ENCODE data around the gene CCDC43. TPM values are rescaled to one million over a fixed set of nuclear protein-coding genes. Genes with fewer than 3 reads are reported as not detected.

CCDC43 gene
- total RNA-seq, 1 experiment from 2014 or later, result 32.9 TPM

GRCh38 chr17:44627513-44628242 lies 61.9 kb downstream of the CCDC43 start:
- no peak for DNase-seq (ENCODE audit: low read depth)

Other genes with a start within 250 kb of the CCDC43 start
- gene GPATCH8, start 186.4 kb downstream of the CCDC43 start, total RNA-seq (2014; rRNA removed; shearing (Covaris generic)), result 10.9 and 11.3 TPM in 2 replicates
- gene FZD2, start 132.3 kb downstream of the CCDC43 start, total RNA-seq (2014; rRNA removed; shearing (Covaris generic)), result 4.7 and 6.6 TPM in 2 replicates
- under 0.01 and 0.20 TPM in 2 replicates for gene MEIOC, start 33.3 kb downstream of the CCDC43 start, total RNA-seq (2014; rRNA removed; shearing (Covaris generic))
- gene DBF4B, start 18.9 kb upstream of the CCDC43 start, total RNA-seq (2014; rRNA removed; shearing (Covaris generic)), result 6.4 and 10.0 TPM in 2 replicates
- gene ADAM11, start 69.2 kb upstream of the CCDC43 start, total RNA-seq (2014; rRNA removed; shearing (Covaris generic)), result 0.10 and 0.12 TPM in 2 replicates
- gene GJC1, start 140.5 kb upstream of the CCDC43 start, total RNA-seq (2014; rRNA removed; shearing (Covaris generic)), result 16.3 and 19.3 TPM in 2 replicates
- not detected in 2 replicates for gene HIGD1B, start 158.1 kb upstream of the CCDC43 start, total RNA-seq (2014; rRNA removed; shearing (Covaris generic))
- 90.2 and 90.8 TPM in 2 replicates for gene EFTUD2, start 209.7 kb upstream of the CCDC43 start, total RNA-seq (2014; rRNA removed; shearing (Covaris generic))
- 0.20 TPM in 1 of 2 replicates, not detected in the other for gene GFAP, start 225.7 kb upstream of the CCDC43 start, total RNA-seq (2014; rRNA removed; shearing (Covaris generic))